Stimulated activated CD8-positive, alpha-beta memory T cell treated with anti-CD3 and anti-CD28 coated beads, Interleukin-7, amount 100 ng/mL, for 24 hours (primary cell): ENCODE measurements around the gene CD244.

Experiments used
- DNase-seq: peaks from one replicate; pipeline ENCODE4 v3.0.0-alpha.2; 2020; ENCODE audit warnings: low read depth

CD244 gene

DNA sequence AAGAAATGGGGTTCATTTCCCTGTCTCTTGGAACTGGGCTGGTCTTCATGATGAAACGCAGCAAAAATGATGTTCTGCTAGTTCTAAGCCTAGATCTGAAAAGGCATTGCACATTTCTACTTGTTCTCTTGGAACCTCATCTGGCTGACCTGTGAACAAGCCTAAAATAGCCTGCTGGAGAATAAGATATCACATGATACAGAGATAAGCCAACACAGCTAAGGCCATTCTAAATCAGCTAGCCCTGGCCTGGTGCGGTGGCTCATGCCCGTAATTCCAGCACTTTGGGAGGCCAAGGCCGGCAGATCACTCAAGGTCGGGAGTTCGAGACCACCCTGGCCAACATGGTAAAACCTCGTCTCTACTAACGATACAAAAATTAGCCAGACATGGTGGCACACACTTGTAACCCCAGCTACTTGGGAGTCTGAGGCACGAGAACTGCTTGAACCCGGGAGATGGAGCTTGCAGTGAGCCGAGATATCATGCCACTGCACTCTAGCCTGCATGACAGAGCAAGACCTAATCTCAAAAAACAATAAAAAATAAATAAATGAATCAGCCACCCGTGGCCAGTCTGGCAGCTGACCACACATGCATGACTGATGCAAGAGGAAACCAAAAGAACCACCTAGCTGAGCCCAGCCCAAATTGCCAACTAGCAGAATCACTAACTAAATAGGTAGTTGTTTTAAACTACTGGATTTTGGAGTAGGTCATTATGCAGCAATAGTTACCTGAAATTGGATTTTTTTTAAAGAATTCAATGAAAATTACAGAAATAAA, 18.0 kb downstream of the CD244 start:
- DNase-seq = no peak

DNA sequence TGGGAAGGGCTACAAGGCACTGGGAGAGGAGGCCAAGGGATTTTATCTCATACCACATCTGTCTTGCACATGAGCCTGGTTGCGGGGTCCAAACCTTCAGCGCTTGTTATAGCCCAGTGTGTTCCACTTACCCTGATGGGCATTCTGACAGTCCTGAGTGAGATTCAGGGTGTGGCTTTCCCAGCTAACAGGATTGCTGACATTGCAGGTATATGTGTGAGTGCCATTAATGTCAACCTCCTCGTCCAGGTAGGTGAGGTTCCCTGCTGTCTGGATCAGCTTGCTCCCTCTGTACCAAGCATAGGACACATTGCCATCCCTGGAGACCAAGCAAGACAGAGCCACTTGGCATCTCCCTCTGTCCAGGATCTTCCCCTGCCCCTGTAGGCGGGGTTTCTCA, 21.6 kb downstream of the CD244 start:
- DNase-seq = no peak

DNA sequence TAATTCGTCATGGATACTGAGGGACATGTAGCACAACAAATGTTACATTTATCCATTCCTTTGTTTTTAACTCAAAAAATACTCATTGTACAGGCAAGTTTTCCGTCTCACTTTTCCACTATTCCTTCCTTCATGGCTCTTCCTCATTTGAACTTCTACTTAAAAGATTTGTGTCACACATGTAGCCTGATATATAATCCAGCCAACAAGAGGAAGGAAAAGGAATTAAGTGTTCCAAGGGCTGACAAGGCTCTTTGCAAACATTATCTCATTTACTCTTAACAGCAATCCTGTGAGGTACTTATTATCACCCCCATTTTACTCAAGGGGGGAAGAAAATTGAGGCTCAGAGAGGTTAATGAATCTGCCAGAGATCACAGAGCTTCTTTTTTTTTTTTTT, 22.9 kb downstream of the CD244 start:
- no peak for DNase-seq

DNA sequence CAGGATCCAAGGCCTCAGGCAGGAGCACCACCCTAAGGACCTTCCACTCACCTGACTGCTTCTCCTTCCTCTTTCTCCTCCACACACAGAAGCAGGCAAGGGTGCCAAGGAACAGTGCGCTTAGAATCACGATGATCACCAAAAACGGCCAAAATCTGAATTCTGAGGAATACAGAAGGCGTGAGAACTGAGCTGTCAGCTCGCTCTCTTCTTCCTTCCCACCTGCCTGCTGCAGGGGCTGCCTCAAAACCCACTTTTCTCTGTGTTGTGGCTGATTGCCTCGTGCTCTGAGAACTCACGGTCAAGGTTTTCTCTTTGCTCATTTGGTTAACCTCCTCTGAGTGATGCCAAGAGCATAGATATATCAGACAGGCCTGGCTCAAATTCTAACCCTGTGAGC, 23.8 kb downstream of the CD244 start:
- DNase-seq = no peak

DNA sequence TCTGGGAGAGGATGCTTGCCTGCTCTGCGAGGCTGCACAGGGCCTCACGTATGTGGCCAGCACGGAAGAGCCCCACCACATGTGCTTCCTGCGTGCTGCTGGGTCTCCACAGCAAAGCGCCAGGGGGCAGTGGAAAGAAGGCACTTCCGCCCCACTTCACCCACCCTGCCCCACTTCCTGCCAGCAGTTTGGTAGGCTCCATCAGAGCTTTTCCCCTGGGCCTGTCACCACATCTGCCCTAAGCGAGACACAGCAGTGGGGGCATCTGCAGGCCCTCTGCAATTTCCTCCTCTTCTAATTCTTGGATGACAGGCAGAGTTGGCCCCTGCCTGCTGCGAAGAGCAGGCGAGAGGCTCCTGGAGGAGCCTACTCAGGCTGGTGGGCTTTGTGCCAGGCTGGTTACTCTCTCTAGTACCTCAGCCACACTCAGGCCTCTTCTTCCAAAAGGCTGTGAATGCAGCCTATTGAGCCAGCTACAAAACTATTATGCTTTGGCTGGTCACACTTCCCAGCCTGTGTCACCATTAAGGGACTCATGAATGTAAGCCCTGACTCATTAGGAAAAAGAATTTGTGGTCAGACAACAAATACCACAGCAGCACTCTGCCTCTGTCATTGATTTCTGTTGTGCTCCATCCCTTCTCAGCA, 25.0 kb downstream of the CD244 start:
- DNase-seq = peak; percentile 56

DNA sequence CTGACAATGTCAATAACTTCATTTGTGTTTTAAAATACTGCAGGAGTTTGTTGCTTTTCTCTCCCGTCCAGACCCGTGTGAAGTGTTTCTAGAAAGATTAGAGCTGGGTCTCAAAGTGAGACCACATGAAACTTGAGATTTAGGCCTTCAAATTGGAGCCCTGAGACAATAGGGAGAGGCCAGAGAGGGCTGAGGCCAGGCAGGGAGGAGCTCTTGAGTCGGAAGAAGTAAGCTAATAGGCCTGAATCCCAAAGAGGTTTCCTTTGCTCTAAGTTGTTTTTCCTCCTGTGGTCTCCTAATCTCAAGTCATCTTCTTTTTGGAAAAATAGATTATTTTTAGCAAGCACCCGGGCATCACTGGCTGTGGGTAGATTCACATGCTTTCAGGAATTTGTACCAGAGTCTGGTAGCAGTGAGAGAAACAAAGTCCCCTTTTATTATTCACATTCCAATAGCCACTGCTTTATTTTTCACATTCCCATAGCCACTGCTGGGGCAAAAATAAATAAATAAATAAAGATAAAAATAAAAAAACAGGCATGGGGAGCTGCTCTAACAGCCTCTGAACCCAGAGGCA, 25.6 kb downstream of the CD244 start:
- DNase-seq = no peak

DNA sequence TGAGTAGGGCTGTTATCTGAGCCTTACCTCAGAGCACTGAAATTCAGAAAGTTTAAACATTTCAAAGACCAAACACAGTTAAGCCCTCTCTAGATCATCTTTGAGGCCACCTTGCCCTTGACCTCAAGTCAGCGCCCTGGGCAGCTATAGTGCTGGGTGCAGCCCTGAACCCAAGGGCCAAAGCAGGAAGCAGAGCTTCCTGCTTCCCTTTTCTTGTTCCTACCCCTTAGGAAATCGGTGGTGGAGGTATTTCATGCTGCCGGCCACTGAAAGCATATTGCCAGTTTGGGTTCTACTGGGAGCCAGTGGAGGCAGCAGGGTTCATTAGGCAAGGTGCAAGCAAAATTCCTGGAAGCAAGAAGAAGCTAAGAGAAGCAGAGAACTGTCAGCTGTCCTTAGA, 26.1 kb downstream of the CD244 start:
- no peak for DNase-seq

DNA sequence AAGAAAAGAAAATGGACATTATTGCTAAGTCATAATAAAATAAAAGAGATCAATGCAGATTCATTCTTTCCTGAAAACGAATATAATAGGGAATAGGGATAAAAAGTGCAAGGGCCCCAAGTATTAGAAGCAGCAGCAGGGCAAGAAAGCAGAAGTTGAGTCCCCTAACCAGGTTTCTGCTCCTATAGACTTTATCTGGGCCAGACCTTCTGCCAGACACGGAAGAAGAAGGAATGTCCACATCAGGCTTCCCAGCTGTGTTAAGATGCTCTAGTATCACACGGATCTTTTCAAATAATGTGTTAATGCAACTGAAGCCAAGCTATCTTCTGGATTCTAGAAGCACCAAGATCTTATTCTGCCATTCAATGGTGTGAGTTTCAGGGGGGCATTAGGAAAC, 26.9 kb downstream of the CD244 start:
- DNase-seq = no peak

DNA sequence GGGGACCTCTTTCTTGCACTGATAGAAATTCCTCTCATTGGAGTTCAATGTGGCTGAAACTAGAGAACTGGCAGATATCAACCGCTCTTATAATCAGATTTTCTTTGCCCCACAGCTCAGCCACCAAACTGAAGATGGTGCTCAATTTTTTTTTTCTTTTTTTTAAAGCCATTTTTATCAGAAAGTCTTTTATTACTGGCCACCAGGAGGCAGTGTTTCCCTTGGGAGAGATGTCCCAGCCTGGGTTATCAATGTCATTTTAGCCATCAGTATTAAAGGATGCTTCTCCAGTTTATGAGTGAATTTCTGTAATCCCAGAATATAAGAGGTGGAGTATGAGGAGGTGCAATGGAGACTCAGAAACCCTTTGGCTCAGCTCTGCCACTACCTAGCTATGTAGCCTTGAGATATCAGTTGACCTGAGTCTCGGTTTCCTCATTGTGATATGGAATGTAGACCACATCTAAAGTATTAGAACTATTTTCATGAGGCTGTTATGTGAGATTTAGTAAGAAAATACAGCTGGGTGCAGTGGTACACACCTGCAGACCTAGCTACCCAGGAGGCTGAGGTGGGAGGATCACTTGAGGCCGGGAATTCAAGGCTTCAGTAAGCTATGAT, 27.6 kb downstream of the CD244 start:
- no peak for DNase-seq

DNA sequence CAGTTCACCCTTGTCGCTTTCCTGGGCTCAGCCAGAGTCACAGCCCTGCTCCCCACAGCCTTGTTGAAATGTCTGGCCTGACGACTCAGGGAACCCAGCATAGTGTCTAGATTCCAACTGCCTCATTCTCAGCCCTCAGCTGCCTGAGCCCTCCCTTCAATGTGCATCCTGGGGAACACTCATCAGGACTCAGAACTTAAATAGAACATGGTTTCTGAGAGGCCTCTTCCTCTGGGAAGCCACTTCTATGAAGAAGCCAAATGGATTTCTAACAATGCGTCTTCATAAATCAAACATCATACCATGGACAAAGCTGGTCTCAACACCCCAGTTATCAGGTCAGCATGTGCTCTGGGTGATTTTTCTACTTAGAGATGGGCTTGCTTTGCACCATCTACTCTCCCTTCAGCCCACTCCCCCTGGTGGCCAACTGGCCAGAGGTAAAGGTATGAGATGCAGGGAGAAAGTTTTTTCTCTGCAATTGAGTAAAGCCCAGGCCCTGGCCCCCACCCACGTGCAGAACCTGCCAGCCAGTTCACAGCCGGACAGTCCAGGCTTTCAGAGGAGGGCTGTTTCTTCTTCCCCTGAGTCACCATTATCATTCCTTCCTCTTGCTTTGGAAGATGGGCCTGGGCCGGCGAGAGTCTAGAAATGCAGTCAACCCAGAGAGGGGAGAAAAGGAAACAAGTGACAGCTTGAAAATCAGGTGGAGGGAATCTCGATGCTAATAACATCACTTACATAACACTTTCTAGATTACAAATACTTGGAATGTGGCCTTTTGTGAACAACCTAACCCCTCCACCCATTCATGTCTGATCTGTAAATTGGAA, 32.1 kb downstream of the CD244 start:
- peak; percentile 72 for DNase-seq

DNA sequence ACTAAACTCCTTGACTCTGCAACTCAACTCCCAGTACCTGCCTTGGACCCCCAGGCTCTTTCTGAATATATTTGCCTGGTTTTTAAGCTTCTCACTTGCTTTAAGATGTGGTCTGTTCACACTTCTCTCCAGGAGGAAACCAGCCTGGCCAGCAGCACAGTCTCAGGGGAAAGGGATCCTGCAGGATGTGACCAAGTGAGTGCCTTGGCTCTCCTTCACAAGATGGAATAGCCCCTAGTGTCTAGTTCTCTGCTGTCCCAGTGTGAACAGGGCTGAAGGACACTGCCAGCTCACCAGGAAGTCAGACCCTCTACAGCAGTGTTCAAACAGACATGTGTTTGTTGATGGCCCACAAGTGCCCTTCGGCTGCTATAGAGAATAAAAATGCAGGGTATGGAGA, 32.9 kb downstream of the CD244 start:
- DNase-seq = no peak

DNA sequence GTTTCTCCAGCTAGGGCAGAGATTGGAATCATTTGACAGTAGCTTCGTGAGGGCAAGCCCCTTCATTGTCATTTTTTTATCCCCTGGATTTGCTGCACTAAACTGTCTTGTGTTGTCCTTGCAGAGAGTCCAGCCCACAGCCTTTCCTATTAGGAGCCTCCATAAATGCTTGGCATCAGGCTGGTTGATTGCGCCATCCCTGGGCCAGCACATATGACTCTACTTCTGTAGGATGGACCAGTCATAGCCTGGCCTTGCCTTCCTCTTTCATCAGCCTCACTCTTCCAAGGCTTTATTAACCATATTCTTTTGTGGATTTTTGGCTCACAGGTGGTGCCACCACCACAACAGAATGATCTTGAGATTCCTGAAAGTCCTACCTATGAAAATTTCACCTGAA, 35.3 kb downstream of the CD244 start:
- DNase-seq = no peak

DNA sequence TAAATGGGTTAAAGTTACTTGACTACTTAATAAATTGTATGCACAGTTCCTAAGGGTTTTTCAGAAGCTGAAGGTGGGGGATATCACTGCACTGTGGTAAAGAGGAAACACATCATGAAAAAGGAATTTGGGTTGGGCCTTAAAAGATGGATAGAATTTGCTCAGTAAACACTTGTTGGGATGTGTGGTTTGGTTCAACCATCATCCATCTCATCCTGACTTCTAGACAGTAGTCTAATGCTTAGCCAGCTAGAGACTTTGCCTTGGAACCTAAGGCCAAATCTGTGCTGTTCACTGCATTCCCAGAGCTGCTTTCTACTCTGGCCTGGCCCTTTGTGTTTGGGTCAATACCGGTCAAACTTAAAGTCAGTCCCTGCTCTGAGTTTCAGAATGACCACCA, 36.1 kb downstream of the CD244 start:
- DNase-seq = no peak

DNA sequence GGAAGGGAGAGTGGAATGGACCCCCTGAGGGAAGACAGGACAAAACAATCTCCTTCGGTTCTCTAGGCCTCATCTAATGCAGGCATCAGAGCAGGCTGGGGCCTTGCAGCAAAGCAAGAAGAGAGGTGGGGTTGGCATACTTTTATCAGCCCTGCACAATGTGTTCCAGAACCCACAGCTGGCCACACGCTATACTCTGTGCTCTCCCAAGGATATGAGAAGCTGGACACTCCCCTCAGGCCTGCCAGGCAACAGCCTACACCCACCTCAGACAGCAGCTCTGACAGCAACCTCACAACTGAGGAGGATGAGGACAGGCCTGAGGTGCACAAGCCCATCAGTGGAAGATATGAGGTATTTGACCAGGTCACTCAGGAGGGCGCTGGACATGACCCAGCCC, 39.4 kb downstream of the CD244 start:
- DNase-seq = no peak

DNA sequence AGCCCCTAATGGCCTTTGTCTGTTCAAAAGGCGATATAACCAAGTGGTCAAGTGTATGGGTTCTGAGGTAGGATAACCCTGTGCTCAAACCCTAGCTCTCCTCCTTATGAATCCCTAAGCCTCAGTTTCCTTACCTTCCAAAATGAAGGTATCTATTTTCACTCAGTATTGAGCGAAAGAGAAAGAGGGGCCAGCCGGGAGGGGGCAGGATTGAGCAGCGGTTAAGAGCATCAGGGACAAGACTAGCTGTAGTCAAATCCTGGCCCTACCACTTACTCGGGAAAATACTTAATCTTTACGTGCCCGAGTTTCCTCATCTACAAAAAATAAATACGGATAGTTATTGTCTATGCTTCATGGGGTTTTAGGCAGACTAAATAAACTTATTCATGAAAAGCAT, 41.1 kb downstream of the CD244 start:
- no peak for DNase-seq

DNA sequence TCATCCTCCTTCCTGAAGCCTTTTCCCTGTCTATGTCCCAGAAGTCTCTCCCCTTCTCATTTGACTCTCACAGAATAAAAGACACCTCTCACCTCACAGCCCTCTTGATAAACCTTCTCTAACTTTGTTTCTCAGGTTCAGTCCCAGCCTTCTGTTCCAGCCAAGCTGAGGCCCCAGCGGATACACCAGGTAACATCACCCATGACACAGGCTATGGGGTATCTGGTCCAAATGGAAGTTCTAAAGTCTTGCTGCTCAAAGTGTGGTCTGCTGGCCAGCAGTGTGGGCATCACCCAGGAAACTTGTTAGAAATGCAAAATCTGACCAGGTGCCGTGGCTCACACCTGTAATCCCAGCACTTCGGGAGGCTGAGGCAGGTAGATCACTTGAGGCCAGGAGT, 43.5 kb downstream of the CD244 start:
- DNase-seq = no peak

DNA sequence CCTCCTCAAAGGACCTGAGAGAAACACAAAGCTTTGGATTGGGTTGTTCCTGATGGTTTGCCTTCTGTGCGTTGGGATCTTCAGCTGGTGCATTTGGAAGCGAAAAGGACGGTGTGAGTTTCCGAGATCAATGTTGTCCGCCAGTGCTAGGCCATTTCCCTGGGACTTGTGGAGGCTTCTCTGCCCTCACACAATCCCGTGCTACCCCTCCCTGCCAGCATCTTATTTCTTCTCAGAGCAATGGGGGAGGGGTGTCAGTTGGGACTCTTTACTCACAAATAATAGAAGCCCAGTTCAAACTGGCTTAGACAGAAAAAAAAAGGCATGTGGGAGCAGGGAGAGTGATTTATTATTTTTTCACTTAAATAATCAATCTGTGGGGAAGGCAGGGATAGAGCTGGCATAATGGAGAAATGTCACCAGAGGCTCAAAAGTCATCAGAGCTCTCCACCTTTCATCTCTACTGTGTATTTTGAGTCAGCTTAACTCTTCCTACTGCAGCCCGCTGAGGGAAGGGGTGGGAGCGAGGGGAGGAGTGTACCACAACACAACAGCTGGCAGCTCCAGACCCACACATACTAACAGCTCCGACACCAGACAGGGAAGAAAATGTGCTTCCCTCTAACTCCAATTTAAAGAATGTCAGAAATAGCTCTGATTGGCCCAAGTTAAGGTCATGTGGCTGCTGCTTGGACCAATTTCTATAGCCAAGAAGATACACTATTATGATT, 44.3 kb downstream of the CD244 start:
- no peak for DNase-seq

DNA sequence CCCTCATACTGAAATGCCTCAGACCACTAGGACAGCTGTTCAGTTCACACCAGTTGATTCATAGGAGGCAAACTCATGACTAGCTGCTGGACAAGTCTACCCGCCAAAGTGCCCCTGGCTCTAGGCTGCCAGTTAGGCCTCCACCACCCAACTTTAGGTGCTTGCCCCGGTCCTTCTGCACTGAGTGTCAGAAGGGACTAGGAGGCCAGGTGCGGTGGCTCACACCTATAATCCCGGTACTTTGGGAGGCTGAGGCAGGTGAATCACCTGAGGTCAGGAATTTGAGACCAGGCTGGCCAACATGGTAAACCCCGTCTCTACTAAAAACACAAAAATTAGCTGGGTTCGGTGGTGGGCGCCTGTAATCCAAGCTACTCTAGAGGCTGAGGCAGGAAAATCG, 47.8 kb downstream of the CD244 start:
- no peak for DNase-seq

DNA sequence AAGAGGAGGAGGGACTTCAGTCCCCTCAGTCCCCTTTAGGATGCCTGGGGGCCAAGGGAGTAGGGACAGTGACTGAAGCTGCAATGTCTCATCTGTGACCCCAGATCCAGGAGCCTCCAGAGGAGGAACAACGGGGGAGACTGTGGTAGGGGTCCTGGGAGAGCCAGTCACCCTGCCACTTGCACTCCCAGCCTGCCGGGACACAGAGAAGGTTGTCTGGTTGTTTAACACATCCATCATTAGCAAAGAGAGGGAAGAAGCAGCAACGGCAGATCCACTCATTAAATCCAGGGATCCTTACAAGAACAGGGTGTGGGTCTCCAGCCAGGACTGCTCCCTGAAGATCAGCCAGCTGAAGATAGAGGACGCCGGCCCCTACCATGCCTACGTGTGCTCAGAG, 48.4 kb downstream of the CD244 start:
- DNase-seq = no peak

DNA sequence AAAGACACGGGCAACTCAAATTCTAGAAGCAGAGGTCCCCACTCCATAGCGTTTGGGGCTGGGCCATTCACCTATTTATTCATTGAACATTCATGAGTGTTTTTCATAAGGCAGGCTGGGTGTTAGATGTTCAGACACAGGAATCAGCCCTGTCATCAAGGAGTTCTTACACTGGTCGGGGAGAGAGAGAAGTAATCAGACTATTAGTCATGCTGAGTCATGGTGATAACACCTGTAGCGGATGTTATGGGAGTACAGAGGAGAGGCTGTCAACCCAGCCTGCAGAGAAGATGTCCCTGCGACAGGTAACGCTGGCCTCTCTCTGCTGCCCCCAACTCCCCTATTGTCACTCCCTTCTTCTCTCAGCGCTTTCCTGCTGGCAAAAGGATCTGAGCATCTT, 49.5 kb downstream of the CD244 start:
- no peak for DNase-seq

DNA sequence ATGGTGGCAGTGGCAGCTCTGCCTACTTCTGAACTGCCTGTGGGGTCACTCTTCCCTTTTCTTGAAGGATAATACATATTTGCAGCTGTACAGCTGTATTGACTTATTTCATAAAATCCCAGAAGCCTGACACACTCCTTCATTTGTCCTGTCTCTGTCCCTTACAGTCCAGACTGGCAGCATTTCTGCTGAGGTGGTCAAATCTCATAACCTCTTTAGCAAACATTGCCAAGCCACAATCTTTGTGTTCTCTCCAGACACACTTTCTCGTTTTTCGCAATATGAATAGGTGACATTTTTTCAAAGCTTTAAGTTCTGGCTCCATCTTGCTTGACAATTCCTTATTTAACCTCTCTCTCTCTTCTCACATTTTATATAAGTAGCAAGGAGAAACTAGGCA, 51.5 kb downstream of the CD244 start:
- no peak for DNase-seq

DNA sequence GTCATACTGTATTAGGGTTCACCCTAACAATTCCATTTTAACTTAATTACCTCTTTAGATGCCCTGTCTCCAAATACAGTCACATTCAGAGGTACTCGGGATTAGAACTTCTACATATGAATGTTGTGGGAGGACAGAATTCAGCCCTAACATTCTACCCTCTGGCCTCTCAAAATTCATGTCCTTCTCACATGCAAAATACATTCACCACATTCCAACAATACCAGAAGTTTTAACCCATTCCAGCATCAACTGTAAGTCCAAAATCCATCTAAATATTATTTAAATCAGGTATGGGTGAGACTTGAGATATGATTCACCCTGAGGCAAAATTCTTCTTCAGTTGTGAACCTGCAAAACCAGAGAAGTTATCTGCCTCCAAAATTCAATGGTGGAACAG, 52.2 kb downstream of the CD244 start:
- DNase-seq = no peak
